ENCODE results near the gene PUM1.

The PUM1 gene

DNA sequence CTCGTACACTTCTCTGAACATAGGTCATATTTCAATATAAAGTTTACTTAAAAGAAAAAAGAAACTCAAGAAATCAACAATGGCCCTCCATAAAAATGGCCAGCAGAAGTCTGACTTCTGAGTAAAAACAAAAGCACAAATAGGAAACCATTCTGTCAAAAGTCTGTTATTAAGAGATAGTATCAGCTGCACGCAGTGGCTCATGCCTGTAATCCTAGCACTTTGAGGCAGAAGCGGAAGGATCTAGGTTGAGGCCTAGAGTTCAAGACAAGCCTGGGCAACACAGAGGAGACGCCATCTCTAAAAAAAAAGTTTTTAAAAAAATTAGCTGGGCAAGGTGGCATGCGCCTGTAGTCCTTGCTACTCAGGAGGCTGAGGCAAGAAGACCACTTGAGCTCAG, 67.3 kb downstream of the PUM1 start:
- DNase-seq (ENCODE audit: extremely low spot score) = no peak
- ChIA-PET CTCF (interaction anchor here (1.2 kb wide), 1 partner anchor 123 kb away, joined by 3 read pairs; no protein-coding TSS in a partner anchor), POLR2A (interaction anchor here (1.3 kb wide), 1 partner anchor 14 kb away, joined by 3 read pairs; no protein-coding TSS in a partner anchor)
- TF ChIP-seq FOXK2 (IDR thresholded peaks at IDR 0.05) (no peak), NFRKB (IDR thresholded peaks at IDR 0.05) (no peak), L3MBTL2 (conservative IDR thresholded peaks at IDR 0.05) (no peak), ZNF384 (IDR thresholded peaks at IDR 0.05) (no peak), FOXM1 (IDR thresholded peaks at IDR 0.05; ENCODE audit: borderline replicate concordance) (no peak), BHLHE40 (IDR thresholded peaks at IDR 0.05; ENCODE audit: borderline replicate concordance) (no peak)

DNA sequence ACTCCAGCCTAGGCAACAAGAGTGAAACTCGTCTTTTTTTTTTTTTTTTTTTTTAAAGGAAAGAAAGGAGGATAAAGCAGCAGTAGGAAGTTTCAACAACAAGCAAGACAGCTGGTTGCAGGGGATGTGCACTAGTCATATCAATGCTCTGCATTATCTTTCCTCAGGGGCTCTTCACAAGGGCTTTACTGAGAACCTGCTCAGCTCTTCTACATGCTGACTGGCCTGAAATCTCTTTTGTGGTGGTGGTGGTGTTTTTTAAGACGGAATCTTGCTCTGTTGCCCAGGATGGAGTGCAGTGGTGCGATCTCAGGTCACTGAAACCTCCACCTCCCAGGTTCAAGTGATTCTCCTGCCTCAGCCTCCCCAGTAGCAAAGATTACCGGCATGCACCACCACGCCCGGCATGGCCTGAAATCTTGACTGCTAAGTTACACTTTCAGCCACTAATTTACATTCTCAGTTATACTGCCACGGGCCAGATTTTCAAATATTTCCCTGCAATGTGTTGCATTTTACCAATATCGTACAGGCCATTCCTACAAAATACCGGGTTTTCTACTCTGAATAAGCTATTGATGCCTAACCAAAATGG, 68.0 kb downstream of the PUM1 start:
- ChIA-PET CTCF (interaction anchor here (0.6 kb wide), 1 partner anchor 56 kb away, joined by 3 read pairs; no protein-coding TSS in a partner anchor), POLR2A (interaction anchor here (1.3 kb wide), 1 partner anchor 15 kb away, joined by 3 read pairs; no protein-coding TSS in a partner anchor)
- no peak for DNase-seq (ENCODE audit: extremely low spot score)
- TF ChIP-seq FOXM1 (IDR thresholded peaks at IDR 0.05; ENCODE audit: borderline replicate concordance) (no peak), SP1 (IDR thresholded peaks at IDR 0.05) (no peak), NFRKB (IDR thresholded peaks at IDR 0.05) (no peak), CTBP1 (IDR thresholded peaks at IDR 0.05; ENCODE audit: borderline replicate concordance) (no peak), FOXK2 (IDR thresholded peaks at IDR 0.05) (no peak), FOXA1 (IDR thresholded peaks at IDR 0.05) (no peak), HDGF (IDR thresholded peaks at IDR 0.05; ENCODE audit: borderline replicate concordance) (no peak), ELF4 (IDR thresholded peaks at IDR 0.05) (no peak), TARDBP (IDR thresholded peaks at IDR 0.05) (no peak), LEF1 (IDR thresholded peaks at IDR 0.05; ENCODE audit: borderline replicate concordance) (no peak), L3MBTL2 (conservative IDR thresholded peaks at IDR 0.05) (no peak), ZNF384 (IDR thresholded peaks at IDR 0.05) (no peak), SUZ12 (IDR thresholded peaks at IDR 0.05) (no peak), ARNT (IDR thresholded peaks at IDR 0.05) (no peak), BHLHE40 (IDR thresholded peaks at IDR 0.05; ENCODE audit: borderline replicate concordance) (no peak)
- TF ChIP-seq, protein P1, sequence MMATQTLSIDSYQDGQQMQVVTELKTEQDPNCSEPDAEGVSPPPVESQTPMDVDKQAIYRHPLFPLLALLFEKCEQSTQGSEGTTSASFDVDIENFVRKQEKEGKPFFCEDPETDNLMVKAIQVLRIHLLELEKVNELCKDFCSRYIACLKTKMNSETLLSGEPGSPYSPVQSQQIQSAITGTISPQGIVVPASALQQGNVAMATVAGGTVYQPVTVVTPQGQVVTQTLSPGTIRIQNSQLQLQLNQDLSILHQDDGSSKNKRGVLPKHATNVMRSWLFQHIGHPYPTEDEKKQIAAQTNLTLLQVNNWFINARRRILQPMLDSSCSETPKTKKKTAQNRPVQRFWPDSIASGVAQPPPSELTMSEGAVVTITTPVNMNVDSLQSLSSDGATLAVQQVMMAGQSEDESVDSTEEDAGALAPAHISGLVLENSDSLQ (IDR thresholded peaks at IDR 0.05) = no peak

DNA sequence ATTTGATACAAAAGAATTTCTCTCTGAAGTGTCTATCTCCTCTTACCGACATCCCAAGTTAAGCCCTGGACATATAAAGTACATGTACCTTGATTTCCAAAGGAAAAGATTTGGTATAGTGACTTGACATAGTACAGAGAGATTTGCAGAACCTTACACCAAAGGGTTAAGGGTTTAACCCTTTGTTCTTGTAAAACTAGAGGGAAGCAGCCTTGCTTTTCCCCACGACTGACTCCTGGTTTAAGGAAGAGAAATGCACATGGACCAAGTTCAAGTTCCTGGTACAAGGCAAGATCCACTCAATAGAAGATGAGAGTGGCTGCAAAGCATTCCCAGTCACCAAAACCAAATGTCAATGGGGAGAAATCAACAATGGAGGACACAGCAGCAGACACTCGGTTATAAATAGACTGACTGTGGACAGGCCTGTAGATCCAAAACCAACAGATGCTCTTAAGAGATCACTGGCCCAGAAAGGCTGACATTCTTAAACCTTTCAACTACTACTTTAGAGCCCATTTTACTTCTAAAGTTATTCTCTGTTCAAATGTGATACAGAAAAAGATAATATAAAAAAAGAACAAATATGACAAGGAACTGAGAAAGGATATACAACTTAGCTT, 69.4 kb downstream of the PUM1 start:
- ChIA-PET POLR2A (no interaction called here), CTCF (no interaction called here)
- TF ChIP-seq NFRKB (IDR thresholded peaks at IDR 0.05) (no peak), FOXM1 (IDR thresholded peaks at IDR 0.05; ENCODE audit: borderline replicate concordance) (no peak), ELF4 (IDR thresholded peaks at IDR 0.05) (no peak), TARDBP (IDR thresholded peaks at IDR 0.05) (no peak), SP1 (IDR thresholded peaks at IDR 0.05) (no peak), ZNF384 (IDR thresholded peaks at IDR 0.05) (no peak), FOXK2 (IDR thresholded peaks at IDR 0.05) (no peak), BHLHE40 (IDR thresholded peaks at IDR 0.05; ENCODE audit: borderline replicate concordance) (no peak), LEF1 (IDR thresholded peaks at IDR 0.05; ENCODE audit: borderline replicate concordance) (no peak), ARNT (IDR thresholded peaks at IDR 0.05) (no peak), CTBP1 (IDR thresholded peaks at IDR 0.05; ENCODE audit: borderline replicate concordance) (no peak), L3MBTL2 (conservative IDR thresholded peaks at IDR 0.05) (no peak), SUZ12 (IDR thresholded peaks at IDR 0.05) (no peak), FOXA1 (IDR thresholded peaks at IDR 0.05) (no peak), HDGF (IDR thresholded peaks at IDR 0.05; ENCODE audit: borderline replicate concordance) (no peak)
- TF ChIP-seq, protein P1 (IDR thresholded peaks at IDR 0.05) = no peak
- no peak for DNase-seq (ENCODE audit: extremely low spot score)

DNA sequence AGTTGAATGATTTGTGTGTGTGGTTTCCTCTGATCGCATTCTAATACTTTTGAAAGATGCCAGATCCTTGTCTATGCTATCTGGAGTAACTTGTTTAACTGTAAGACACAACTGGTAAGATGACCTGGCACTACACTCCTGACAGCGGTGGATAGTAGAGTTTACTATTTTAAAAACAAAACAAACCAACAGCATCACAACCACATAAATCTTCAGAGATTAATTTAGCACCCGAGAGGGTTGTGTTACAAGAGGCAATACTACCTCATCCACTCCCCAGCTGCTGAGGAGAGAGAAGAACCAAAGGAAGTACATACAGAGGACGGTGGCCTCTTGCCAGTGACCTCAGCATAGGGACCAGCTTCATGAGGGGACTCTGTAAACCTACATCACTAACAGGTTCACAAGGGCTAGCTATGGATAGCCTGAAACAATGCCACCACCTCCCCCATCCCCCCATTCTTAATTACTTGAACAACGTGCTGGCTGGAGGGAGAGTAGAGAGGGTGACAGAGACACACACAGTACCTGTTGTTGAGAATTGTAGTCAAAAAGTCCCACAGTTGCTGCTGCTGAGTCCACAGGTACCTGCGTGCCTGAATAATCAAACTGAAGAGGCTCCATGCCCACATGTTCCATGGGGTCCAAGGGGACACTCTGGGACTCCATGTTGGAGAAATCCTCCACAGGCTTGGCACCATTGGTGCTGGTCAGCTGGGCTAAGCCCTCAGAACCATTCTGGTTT, 73.5 kb downstream of the PUM1 start:
- ChIA-PET CTCF (no interaction called here), POLR2A (interaction anchor here (1.1 kb wide), 1 partner anchor 73 kb away, joined by 3 read pairs; the partner anchor contains the start of gene PUM1)
- TF ChIP-seq NFRKB (IDR thresholded peaks at IDR 0.05) (no peak), ARNT (IDR thresholded peaks at IDR 0.05) (no peak), LEF1 (IDR thresholded peaks at IDR 0.05; ENCODE audit: borderline replicate concordance) (no peak)
- DNase-seq (ENCODE audit: extremely low spot score) = no peak

DNA sequence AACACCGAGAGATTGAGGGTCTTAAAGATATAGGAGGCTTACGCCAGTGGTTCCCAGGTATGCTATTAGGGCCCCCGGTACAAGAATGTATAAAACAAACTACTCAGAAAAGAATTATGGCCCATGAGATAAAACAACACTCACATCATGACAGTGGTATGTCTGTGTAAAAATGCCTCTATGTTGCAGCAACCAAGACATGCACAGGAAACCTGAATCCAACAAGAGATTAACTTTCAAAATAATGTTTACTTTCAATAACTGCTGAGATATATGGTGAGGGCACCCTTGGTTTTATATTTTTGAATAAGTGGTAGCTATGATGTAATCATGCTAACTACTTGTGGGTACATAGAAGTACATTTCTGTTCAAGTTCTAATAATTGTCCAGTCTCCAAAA, 74.9 kb downstream of the PUM1 start:
- POLR2A ChIA-PET = interaction anchor here (1.0 kb wide), 1 partner anchor 60 kb away, joined by 3 read pairs; no protein-coding TSS in a partner anchor
- no peak for DNase-seq (ENCODE audit: extremely low spot score)
- TF ChIP-seq FOXM1 (IDR thresholded peaks at IDR 0.05; ENCODE audit: borderline replicate concordance) (no peak), ELF4 (IDR thresholded peaks at IDR 0.05) (no peak), NFRKB (IDR thresholded peaks at IDR 0.05) (no peak), FOXK2 (IDR thresholded peaks at IDR 0.05) (no peak), ARNT (IDR thresholded peaks at IDR 0.05) (no peak), SP1 (IDR thresholded peaks at IDR 0.05) (no peak), FOXA1 (IDR thresholded peaks at IDR 0.05) (no peak), BHLHE40 (IDR thresholded peaks at IDR 0.05; ENCODE audit: borderline replicate concordance) (no peak), L3MBTL2 (conservative IDR thresholded peaks at IDR 0.05) (no peak), LEF1 (IDR thresholded peaks at IDR 0.05; ENCODE audit: borderline replicate concordance) (no peak), ZNF384 (IDR thresholded peaks at IDR 0.05) (no peak), TARDBP (IDR thresholded peaks at IDR 0.05) (no peak), HDGF (IDR thresholded peaks at IDR 0.05; ENCODE audit: borderline replicate concordance) (no peak), CTBP1 (IDR thresholded peaks at IDR 0.05; ENCODE audit: borderline replicate concordance) (no peak), SUZ12 (IDR thresholded peaks at IDR 0.05) (no peak)
- TF ChIP-seq, protein P1 (IDR thresholded peaks at IDR 0.05) = no peak
- CTCF ChIA-PET = no interaction called here

Data from HEK293T (cell line).